CD4-positive, alpha-beta T cell treated with Interleukin-17A for 1 hour (primary cell): ENCODE data around the gene CMTM3.
"Not testable (repeated sequence)": the region's sequence is repeated elsewhere in the genome, so short reads cannot be mapped to it uniquely, and the experiment has no call there.

Experiments
- DNase-seq: peaks from one replicate; pipeline ENCODE4 v3.0.0-alpha.2; 2020

The CMTM3 gene

GRCh38 chr16:66604376-66605176 is at the start of gene CMTM3:
CMTM3 (plus strand) TSS chr16:66604704; CDS start chr16:66604806, 102 bp downstream.
- peak; percentile 77 for DNase-seq

- DNase-seq, result no peak
Measured at GRCh38 chr16:66560107-66560506, 44.4 kb upstream of the CMTM3 start.

- no peak for DNase-seq
Measured at GRCh38 chr16:66561381-66562080, 43.0 kb upstream of the CMTM3 start.

- peak; percentile 44 for DNase-seq
Measured at GRCh38 chr16:66562409-66562808, 42.1 kb upstream of the CMTM3 start.

GRCh38 chr16:66562986-66563385 is 41.5 kb upstream of the CMTM3 start:
- DNase-seq, result no peak

- no peak for DNase-seq
Measured at GRCh38 chr16:66563574-66564334, 40.8 kb upstream of the CMTM3 start.

GRCh38 chr16:66566051-66566901 is 38.2 kb upstream of the CMTM3 start, which contains the start of gene CMTM1:
CMTM1 (plus strand) TSS chr16:66566439; CDS start chr16:66566514, 75 bp downstream.
- no peak for DNase-seq

- not testable (repeated sequence) for DNase-seq
Measured at GRCh38 chr16:66567270-66567669, 37.2 kb upstream of the CMTM3 start.

GRCh38 chr16:66568355-66568754 is 36.1 kb upstream of the CMTM3 start:
- no peak for DNase-seq

GRCh38 chr16:66569131-66569530 is 35.4 kb upstream of the CMTM3 start:
- DNase-seq, result no peak

GRCh38 chr16:66569827-66570405 is 34.6 kb upstream of the CMTM3 start:
- DNase-seq, result no peak

GRCh38 chr16:66572356-66572755 is 32.1 kb upstream of the CMTM3 start:
- DNase-seq, result no peak

- no peak for DNase-seq
Measured at GRCh38 chr16:66574081-66574480, 30.4 kb upstream of the CMTM3 start.

GRCh38 chr16:66574531-66574930 is 30.0 kb upstream of the CMTM3 start:
- DNase-seq, result no peak

- no peak for DNase-seq
Measured at GRCh38 chr16:66575060-66575459, 29.4 kb upstream of the CMTM3 start.

GRCh38 chr16:66576296-66576695 is 28.2 kb upstream of the CMTM3 start:
- no peak for DNase-seq

GRCh38 chr16:66578651-66579531 is 25.6 kb upstream of the CMTM3 start, which contains the start of gene CMTM2:
CMTM2 (plus strand) TSS chr16:66579463; CDS start chr16:66579608, 145 bp downstream.
- DNase-seq, result no peak

- DNase-seq, result no peak
Measured at GRCh38 chr16:66580605-66581209, 23.8 kb upstream of the CMTM3 start.

GRCh38 chr16:66581246-66581952 is 23.1 kb upstream of the CMTM3 start:
- no peak for DNase-seq
